ENCODE results near the gene CEACAM16. TPM values are rescaled to one million over a fixed set of nuclear protein-coding genes. Genes with fewer than 3 reads are reported as not detected.
A peak's percentile ranks its signal among the peaks of the same experiment; 100 is the strongest.

Gene CEACAM16
- total and polyA plus RNA-seq, 9 of the 15 experiments (the other 6 are each of a cell fraction or from before 2014, with no cell fraction given): not detected

DNA sequence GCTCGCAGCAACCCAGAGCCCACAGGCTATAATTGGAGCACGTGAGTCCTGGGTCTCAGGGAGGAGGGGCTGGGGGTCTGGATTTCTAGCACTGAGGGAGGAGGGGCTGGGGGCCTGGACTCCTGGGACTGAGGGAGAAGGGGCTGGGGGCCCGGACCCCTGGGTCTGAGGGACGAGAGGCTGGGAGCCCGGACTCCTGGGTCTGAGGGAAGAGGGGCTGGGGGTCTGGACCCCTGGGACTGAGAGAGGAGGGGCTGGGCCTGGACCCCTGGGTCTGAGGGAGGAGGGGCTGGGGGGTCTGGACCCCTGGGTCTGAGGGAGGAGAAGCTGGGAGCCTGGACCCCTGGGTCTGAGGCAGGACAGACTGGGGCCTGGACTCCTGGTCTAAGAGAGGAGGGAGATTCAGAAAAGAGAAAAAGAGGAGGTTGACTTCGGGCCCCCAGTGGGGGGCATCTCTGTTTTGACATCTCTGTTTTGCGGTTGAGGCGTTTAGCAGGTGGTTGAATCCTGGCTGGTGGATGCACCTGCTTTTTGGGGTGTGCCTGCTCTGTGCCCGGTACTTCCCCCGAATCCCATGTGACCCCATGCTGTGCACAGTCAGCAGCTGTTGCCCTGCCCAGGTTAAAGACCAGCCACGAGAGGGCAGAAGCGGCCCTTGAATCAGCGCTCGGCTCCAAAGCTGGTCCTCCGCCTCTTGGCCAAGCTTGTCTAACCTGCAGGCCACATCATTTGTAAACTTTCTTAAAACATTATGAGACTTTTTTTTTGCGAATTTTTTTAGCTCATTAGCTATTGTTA lies 44.8 kb upstream of the CEACAM16 start:
- BruUV-seq (replicated peaks): no TSS peak
- no peaks in the 10 kb centered on the region for H3K79me2 ChIP-seq (ENCODE audit: control insufficient read depth, insufficient read depth, low read length)
- no peaks in the 10 kb centered on the region for H3K9me3 ChIP-seq (replicated peaks; ENCODE audit: control insufficient read depth, insufficient read depth, low read depth, low read length)
- CTCF ChIA-PET (ENCODE audit: low intra/inter-chr PET ratio): interaction anchor here (0.6 to 2.8 kb wide), 6 partner anchors 66 to 191 kb away, joined by 3 to 14 read pairs (median 6); no protein-coding TSS in a partner anchor
- no peaks in the 10 kb centered on the region for H3K9me1 ChIP-seq (ENCODE audit: control insufficient read depth, insufficient read depth, low read length)
- POLR2A ChIA-PET: interaction anchor here (0.6 to 1.3 kb wide), 6 partner anchors 9 to 729 kb away, joined by 3 to 6 read pairs (median 3); partner anchors contain the start of gene GEMIN7
- 32% methylated on average over 13 of the region's 16 CpGs for WGBS (ENCODE audit: insufficient coverage, low coverage, missing lambda C conversion rate)
- no peak overlapping the region for H3K4me3 ChIP-seq
- in situ Hi-C loops (cut with MboI): no loop called here
- no peaks in the 10 kb centered on the region for H4K20me1 ChIP-seq (replicated peaks; ENCODE audit: control insufficient read depth, insufficient read depth, low read length)
- peaks cover 0 to 13% of the 10 kb centered on the region in 2 experiments; a peak in 2 of 5 replicates for H3K4me1 ChIP-seq (replicated peaks in 1 of 2; ENCODE audit: control insufficient read depth in 2 of 2, insufficient read depth in 2 of 2, low read length in 2 of 2)
- no peak overlapping the region for H3K27ac ChIP-seq (ENCODE audit: extremely low read depth, low read depth, low read length)
- DNase-seq (ENCODE audit: extremely low read depth in 1 of 4, low spot score in 3 of 4) (peak; percentile 55 to 72 (median 58)), FAIRE-seq (peak; percentile 76), ATAC-seq (peak; percentile 82)
- 0 out of 4 replicates have a peak overlapping the region, but pooled peaks of 1 of the 2 experiments have one; percentile 31 for H3K9ac ChIP-seq (ENCODE audit: insufficient read depth in 1 of 2, low read depth in 2 of 2, low read length in 2 of 2)
- no peak overlapping the region for H3K4me2 ChIP-seq (ENCODE audit: insufficient read depth, low read length)
- H3K36me3 ChIP-seq (ENCODE audit: control insufficient read depth, insufficient read depth, low read length): peaks cover 35% of the 10 kb centered on the region; the same call in 2 of the 3 replicates
- intact Hi-C loops (cut with micrococcal nuclease): loop anchor here (1.0 kb wide), 1 partner anchor 116 kb away; no protein-coding TSS in a partner anchor
- H2AFZ ChIP-seq (ENCODE audit: low read depth, low read length): no peak overlapping the region
- H3K27me3 ChIP-seq (ENCODE audit: control insufficient read depth in 2 of 2, insufficient read depth in 2 of 2, low read length in 2 of 2): no peaks in the 10 kb centered on the region
- TF ChIP-seq STAG1 (CRISPR knock-in tag; IDR thresholded peaks at IDR 0.05; ENCODE audit: borderline replicate concordance) (peak; percentile 28; the same call in 1 of the 2 replicates), RCOR1 (IDR thresholded peaks at IDR 0.05; ENCODE audit: borderline replicate concordance in 1 of 2, low read depth in 2 of 2, low read length in 2 of 2) (0 out of 4 replicates have a peak, but pooled peaks of 1 of the 2 experiments have one; percentile 31), SOX6 (IDR thresholded peaks at IDR 0.05) (no peak), MAFK (IDR thresholded peaks at IDR 0.05; ENCODE audit: low read length) (peak; percentile 66), KHSRP (IDR thresholded peaks at IDR 0.05) (no peak), CTCF (IDR thresholded peaks at IDR 0.05 in 2 of 3, conservative IDR thresholded peaks at IDR 0.05 in 1 of 3; ENCODE audit: insufficient read depth in 2 of 3, low read depth in 1 of 3, low read length in 3 of 3) (peak; percentile 78 to 83 (median 79)), L3MBTL2 (IDR thresholded peaks at IDR 0.05) (0 out of 2 replicates have a peak, but pooled peaks have one; percentile 12), ELF1 (tag; IDR thresholded peaks at IDR 0.05) (no peak), ZNF431 (CRISPR knock-in tag; IDR thresholded peaks at IDR 0.05) (no peak), JUNB (CRISPR knock-in tag; conservative IDR thresholded peaks at IDR 0.05) (no peak), STAT5A (IDR thresholded peaks at IDR 0.05; ENCODE audit: borderline replicate concordance, low read length) (no peak), SRSF1 (IDR thresholded peaks at IDR 0.05; ENCODE audit: low read depth, low read length) (no peak), HMGXB4 (CRISPR knock-in tag; IDR thresholded peaks at IDR 0.05) (no peak), RBM17 (IDR thresholded peaks at IDR 0.05; ENCODE audit: borderline replicate concordance, low read depth, low read length) (no peak), LARP7 (IDR thresholded peaks at IDR 0.05) (no peak), GATAD2B (IDR thresholded peaks at IDR 0.05; ENCODE audit: borderline replicate concordance) (no peak)
- TF ChIP-seq, protein P1, sequence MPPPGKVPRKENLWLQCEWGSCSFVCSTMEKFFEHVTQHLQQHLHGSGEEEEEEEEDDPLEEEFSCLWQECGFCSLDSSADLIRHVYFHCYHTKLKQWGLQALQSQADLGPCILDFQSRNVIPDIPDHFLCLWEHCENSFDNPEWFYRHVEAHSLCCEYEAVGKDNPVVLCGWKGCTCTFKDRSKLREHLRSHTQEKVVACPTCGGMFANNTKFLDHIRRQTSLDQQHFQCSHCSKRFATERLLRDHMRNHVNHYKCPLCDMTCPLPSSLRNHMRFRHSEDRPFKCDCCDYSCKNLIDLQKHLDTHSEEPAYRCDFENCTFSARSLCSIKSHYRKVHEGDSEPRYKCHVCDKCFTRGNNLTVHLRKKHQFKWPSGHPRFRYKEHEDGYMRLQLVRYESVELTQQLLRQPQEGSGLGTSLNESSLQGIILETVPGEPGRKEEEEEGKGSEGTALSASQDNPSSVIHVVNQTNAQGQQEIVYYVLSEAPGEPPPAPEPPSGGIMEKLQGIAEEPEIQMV (tag; conservative IDR thresholded peaks at IDR 0.05; ENCODE audit: low read depth): no peak
